Calu3 (cell line): ENCODE measurements around the gene UCN3. TPM values are rescaled to one million over a fixed set of nuclear protein-coding genes. Genes with fewer than 3 reads are reported as not detected.
"Not testable (repeated sequence)": the region's sequence is repeated elsewhere in the genome, so short reads cannot be mapped to it uniquely, and the experiment has no call there.

ENCODE experiments used
- BruUV-seq: library from RNA; stranded (reverse); fragments of 400-500 nt; replicated peaks from 2 replicates; lab custom pipeline; 2021; lab: Mats Ljungman, UMichigan
- CTCF ChIA-PET: fragments of 300-600 bp; sonication (Branson Sonifier 250); formaldehyde crosslinking; loops from one replicate; lab custom pipeline; 2022; ENCODE audit warnings: antibody characterized with exemption; lab: Charles Lee
- DNase-seq: peaks from one replicate; pipeline ENCODE4 v3.0.0; 2022
- H3K27ac Mint-ChIP-seq: one replicate; pipeline ENCODE4 v1.8.0; 2022; ENCODE audit warnings: mixed read lengths; ENCODE audit not compliant: unreplicated experiment
- H3K27me3 Mint-ChIP-seq: one replicate; pipeline ENCODE4 v1.8.0; 2022; ENCODE audit warnings: mixed read lengths; ENCODE audit not compliant: unreplicated experiment
- H3K36me3 Mint-ChIP-seq: one replicate; pipeline ENCODE4 v1.8.0; 2022; ENCODE audit warnings: mild to moderate bottlenecking, moderate library complexity, mixed read lengths; ENCODE audit not compliant: insufficient read depth, unreplicated experiment
- H3K4me1 Mint-ChIP-seq: one replicate; pipeline ENCODE4 v1.8.0; 2022; ENCODE audit warnings: mild to moderate bottlenecking, low read depth, mixed read lengths; ENCODE audit not compliant: unreplicated experiment
- H3K4me3 Mint-ChIP-seq: one replicate; pipeline ENCODE4 v1.8.0; 2022; ENCODE audit warnings: mild to moderate bottlenecking, low read depth, moderate library complexity, mixed read lengths; ENCODE audit not compliant: unreplicated experiment
- H3K9me3 Mint-ChIP-seq: one replicate; pipeline ENCODE4 v1.8.0; 2022; ENCODE audit warnings: low read depth, mixed read lengths; ENCODE audit not compliant: unreplicated experiment
- CTCF ChIP-seq: fragments of 200-600 bp; IDR thresholded peaks from one replicate; pipeline ENCODE4 v1.8.0; 2022; ENCODE audit warnings: antibody characterized with exemption; ENCODE audit not compliant: unreplicated experiment
- intact Hi-C: fragments of 100-400 bp; cut with micrococcal nuclease; formaldehyde crosslinking; loops from one replicate; pipeline ENCODE4 v1.10.0; 2022; ENCODE audit not compliant: unreplicated experiment
- total RNA-seq: library from RNA; stranded (reverse); gene quantifications from 2 replicates; pipeline ENCODE4 v1.2.3, GENCODE V29; 2022

UCN3 gene
- total RNA-seq, 1 experiment from 2014 or later = not detected

- peaks cover 2% of the 10 kb centered on the region for H3K9me3 Mint-ChIP-seq
- CTCF ChIA-PET = no interaction called here
- no peaks in the 10 kb centered on the region for H3K27me3 Mint-ChIP-seq
- H3K4me1 Mint-ChIP-seq = no peaks in the 10 kb centered on the region
- TF ChIP-seq CTCF = no peak
- H3K36me3 Mint-ChIP-seq = no peaks in the 10 kb centered on the region
- no TSS peak for BruUV-seq
- DNase-seq = no peak
- H3K4me3 Mint-ChIP-seq = no peak overlapping the region
- intact Hi-C loops = no loop called here
- H3K27ac Mint-ChIP-seq = no peak overlapping the region
These were observed 42.2 kb downstream of the UCN3 start for GRCh38 chr10:5406918-5407317.

- H3K4me3 Mint-ChIP-seq, H3K36me3 Mint-ChIP-seq, DNase-seq, H3K27me3 Mint-ChIP-seq, H3K4me1 Mint-ChIP-seq, H3K9me3 Mint-ChIP-seq, CTCF ChIA-PET, H3K27ac Mint-ChIP-seq, BruUV-seq, intact Hi-C loops: not testable (repeated sequence)
These were observed 46.0 kb downstream of the UCN3 start for GRCh38 chr10:5410787-5411186.

GRCh38 chr10:5411941-5412276, 47.1 kb downstream of the UCN3 start:
- no peaks in the 10 kb centered on the region for H3K36me3 Mint-ChIP-seq
- DNase-seq = no peak
- H3K27me3 Mint-ChIP-seq = no peaks in the 10 kb centered on the region
- H3K4me1 Mint-ChIP-seq = no peaks in the 10 kb centered on the region
- CTCF ChIA-PET = interaction anchor here (0.7 kb wide), 1 partner anchor 10 kb away, joined by 3 read pairs; no protein-coding TSS in a partner anchor
- H3K4me3 Mint-ChIP-seq = no peak overlapping the region
- BruUV-seq = no TSS peak
- H3K27ac Mint-ChIP-seq = peak overlapping the region; percentile 53
- no peak for TF ChIP-seq CTCF
- H3K9me3 Mint-ChIP-seq = peaks cover 2% of the 10 kb centered on the region
- intact Hi-C loops = no loop called here

GRCh38 chr10:5412277-5412941, 47.6 kb downstream of the UCN3 start, which contains the start of gene NET1:
Gene NET1 (plus strand): TSS chr10:5412557. CDS start chr10:5412693, 136 bp downstream.
- Mint-ChIP-seq H3K9me3 (peaks cover 3% of the 10 kb centered on the region), H3K4me3 (no peak within 1 kb of the TSS), H3K36me3 (no peaks in the 10 kb centered on the region), H3K27ac (peak within 1 kb of the TSS; percentile 53), H3K4me1 (no peaks in the 10 kb centered on the region), H3K27me3 (no peaks in the 10 kb centered on the region)
- CTCF ChIA-PET = no interaction called here
- BruUV-seq = no TSS peak
- intact Hi-C loops = no loop called here
- TF ChIP-seq CTCF = no peak
- peak; percentile 93 for DNase-seq
